Measurements from ENCODE around the gene NDC1.

DNA sequence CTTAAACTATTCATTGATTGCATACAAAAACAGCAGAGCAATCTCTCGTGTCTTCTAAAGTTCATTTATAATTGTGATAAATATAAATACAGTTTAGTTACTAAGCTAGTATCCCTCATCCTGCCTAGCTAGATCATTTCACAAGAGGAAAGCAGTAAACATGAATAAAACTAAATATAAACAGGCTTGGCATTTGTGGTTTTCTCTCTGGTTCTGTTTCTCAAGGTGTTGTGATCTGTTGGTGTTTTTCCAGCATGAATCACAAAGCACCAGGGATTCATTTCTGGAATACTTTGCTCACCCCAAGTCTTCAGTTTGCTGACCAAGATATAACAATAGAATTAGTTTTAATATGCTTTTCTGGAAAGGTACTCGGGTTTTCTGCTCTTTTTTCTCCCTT lies 66.4 kb downstream of the NDC1 start:
- no peak for TF ChIP-seq POLR2A (IDR thresholded peaks at IDR 0.05; ENCODE audit: low read length)
- TF ChIP-seq GATA1 (IDR thresholded peaks at IDR 0.05; ENCODE audit: low read depth, low read length): no peak
